A204.1 (cell line): ENCODE measurements around the gene PPP2R5D.
A peak's percentile ranks its signal among the peaks of the same experiment; 100 is the strongest.
"Not testable (repeated sequence)": the region's sequence is repeated elsewhere in the genome, so short reads cannot be mapped to it uniquely, and the experiment has no call there.

Experiments used
- FAIRE-seq: peaks from 2 replicates; lab custom pipeline; 2012; peaks lifted over from hg19 to GRCh38; lab: Jason Lieb, UNC

Gene PPP2R5D

DNA sequence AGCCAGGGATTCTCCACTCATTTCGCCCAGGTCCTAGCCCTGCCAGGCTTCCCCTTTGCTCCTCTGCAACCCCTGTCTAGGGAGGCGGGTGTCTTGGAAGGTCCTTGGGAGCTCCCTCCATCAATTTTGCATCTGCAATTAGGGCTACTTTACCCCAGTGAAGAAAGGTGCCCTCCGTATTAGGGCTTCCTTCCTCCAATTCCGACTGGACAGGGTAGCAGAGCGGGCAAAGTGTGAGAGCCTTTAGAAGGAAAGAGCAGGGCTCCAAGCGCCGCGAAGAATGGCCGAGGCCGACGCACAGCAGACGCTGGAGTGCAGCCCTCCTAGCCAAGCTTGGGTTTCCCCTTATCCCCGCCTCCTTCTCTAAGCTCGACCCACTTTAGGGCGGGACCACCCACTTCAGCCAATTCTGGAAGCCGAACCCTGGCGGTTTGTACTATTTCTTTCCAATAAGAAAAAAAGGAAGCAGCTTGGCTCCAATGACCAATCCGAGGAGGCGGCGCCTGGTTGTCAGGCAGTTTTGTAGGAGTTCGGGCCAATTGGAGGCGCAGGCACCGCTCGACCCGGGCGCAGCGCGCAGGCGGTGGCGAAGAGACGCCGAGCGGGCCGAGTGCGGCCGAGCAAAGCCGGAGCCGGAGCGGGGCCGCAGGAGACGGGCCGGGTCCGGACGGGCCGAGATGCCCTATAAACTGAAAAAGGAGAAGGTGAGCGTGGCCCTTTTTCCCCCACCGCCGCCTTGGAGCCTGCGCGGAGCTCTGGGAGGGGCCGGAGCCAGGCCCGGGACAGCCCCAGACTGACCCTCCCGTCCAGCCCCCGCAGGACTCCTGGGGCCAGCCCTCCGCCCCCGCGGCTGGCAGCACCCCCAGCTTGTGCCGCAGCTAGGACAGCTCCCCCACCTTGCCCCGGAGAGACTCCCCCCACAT is at the start of gene PPP2R5D:
Gene PPP2R5D, plus strand, starts transcription at position 570 of the 923 bp plus-strand sequence. Its CDS starts 108 bp downstream, at position 678.
- FAIRE-seq, result peak; percentile 97

DNA sequence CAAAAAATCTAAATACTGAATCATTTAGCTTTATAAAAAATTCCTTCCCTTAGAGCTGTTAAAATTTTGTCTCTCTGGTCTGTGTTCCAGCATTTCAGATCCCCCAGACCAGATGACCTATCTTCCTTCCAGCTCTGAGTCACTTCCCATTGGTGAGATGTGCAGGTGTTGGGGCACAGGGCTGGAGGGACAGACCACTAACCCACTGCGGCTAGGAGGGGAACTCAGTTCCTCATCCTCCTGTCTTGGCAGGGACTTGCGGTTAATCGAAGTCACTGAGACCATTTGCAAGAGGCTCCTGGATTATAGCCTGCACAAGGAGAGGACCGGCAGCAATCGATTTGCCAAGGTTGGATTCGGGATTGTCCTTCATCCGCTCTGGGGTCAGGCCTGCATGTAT is 49.0 kb upstream of the PPP2R5D start:
- no peak for FAIRE-seq

DNA sequence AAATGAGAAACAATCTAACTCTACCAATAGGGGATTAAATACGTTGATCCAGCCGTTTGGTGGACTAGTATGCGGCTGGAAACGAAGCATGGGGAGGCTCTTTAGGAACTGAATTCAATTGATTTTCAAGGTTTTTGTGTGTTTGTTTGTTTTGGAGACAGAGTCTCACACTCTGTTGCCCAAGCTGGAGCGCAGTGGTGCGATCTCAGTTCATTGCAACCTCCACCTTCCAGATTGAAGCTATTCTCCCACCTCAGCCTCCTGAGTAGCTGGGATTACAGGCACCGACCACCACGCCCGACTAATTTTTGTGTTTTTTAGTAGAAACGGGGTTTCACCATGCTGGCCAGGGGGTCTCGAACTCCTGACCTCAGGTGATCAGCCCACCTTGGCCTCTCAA is 48.0 kb upstream of the PPP2R5D start:
- no peak for FAIRE-seq

GRCh38 chr6:42937548-42938427 is 46.6 kb upstream of the PPP2R5D start:
- no peak for FAIRE-seq

GRCh38 chr6:42938428-42938796 is 46.0 kb upstream of the PPP2R5D start:
- FAIRE-seq, result no peak

GRCh38 chr6:42938987-42939809 is 45.2 kb upstream of the PPP2R5D start:
- no peak for FAIRE-seq

DNA sequence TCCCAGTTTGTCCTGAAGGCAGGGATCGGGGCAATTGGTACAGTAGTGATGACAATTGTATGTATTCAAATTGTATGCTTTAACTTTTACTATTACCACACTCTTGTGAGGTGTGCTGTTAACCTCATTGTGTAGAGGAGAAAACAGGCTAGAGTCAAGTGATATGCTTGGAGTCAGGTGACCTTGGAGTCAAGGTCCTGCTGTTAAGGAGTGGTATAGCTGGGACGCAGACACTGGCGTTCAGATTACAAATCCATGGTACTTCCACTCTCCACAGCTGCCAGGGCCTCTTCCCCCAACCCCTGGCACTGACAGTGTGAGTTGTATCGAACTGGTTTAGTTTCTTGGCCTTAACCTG is 44.6 kb upstream of the PPP2R5D start:
- no peak for FAIRE-seq

- FAIRE-seq, result no peak
Measured at GRCh38 chr6:42940493-42941045, 43.8 kb upstream of the PPP2R5D start.

DNA sequence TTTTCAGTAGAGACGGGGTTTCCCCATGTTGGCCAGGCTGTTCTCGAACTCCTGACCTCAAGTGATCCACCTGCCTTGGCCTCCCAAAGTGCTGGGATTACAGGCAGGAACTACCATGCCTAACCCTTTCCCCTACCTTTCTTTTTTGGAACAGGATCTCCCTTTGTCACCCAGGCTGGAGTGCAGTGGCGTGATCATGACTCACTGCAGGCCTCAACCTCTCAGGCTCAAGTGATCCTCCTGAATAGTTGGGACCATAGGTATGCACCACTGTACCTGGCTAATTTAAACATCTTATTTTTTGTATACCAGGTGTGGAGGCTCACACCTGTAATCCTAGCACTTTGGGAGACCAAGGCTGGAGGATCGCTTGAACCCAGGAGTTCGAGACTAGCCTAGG is 43.0 kb upstream of the PPP2R5D start:
- FAIRE-seq, result not testable (repeated sequence)

DNA sequence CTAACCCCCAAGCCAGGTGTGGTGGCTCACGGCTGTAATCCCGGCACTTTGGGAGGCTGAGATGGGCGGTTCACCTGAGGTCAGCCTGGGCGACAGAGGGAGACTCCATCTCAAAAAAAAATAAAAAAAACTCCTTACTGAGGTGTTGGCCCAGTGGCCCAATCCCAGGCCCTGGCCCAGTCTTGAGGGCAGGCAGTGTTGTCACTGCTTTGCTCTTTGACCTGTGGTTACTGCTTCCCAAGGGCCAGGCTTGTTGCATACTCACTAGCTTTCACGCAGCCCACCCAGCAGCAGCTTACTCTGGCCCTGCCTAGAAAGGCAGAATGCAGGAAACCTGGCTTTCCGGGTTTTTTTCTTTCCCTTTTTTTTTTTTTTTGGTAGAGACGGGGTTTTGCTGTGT is 41.9 kb upstream of the PPP2R5D start:
- FAIRE-seq, result no peak

- FAIRE-seq, result no peak
Measured at GRCh38 chr6:42947950-42948349, 36.4 kb upstream of the PPP2R5D start.

GRCh38 chr6:42952389-42952788 is 32.0 kb upstream of the PPP2R5D start:
- FAIRE-seq, result no peak

DNA sequence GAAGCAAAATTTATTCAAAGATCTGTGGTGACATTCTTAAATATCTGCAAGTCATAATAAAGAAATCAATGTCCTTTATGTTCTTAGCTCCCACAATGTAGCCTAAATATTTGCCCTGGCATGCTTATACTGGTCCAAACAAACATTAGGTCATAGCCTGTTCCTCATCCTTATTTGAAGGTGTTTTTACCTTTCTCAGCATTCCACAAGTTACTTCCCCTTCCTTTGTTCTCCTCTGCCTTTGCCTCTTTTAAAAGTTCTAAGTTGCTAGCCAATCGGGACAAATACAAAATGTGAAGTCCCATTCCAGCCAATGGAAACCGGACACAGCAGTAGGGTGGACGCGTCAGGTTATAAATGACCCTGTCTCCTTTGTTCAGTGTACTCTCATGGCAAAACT is 30.0 kb upstream of the PPP2R5D start:
- not testable (repeated sequence) for FAIRE-seq

GRCh38 chr6:42958125-42958524 is 26.2 kb upstream of the PPP2R5D start:
- no peak for FAIRE-seq

DNA sequence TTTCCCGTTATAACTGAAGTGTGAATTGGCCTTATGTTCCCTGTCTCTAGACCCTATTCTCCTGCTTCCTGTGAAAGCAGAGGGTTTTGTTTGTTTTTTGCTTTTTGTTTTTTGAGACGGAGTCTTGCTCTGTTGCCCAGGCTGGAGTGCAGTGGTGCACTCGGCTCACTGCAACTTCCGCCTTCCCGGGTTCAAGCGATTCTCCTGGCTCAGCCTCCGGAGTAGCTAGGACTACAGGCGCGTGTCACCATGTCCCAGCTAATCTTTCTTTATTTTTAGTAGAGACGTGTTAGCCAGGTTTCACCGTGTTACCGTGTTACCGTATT is 24.5 kb upstream of the PPP2R5D start:
- FAIRE-seq, result no peak

GRCh38 chr6:42960243-42961019 is 23.9 kb upstream of the PPP2R5D start, which contains the start of gene GNMT:
Gene GNMT (plus strand): TSS chr6:42960754. CDS start chr6:42960768, 14 bp downstream.
- FAIRE-seq, result no peak

DNA sequence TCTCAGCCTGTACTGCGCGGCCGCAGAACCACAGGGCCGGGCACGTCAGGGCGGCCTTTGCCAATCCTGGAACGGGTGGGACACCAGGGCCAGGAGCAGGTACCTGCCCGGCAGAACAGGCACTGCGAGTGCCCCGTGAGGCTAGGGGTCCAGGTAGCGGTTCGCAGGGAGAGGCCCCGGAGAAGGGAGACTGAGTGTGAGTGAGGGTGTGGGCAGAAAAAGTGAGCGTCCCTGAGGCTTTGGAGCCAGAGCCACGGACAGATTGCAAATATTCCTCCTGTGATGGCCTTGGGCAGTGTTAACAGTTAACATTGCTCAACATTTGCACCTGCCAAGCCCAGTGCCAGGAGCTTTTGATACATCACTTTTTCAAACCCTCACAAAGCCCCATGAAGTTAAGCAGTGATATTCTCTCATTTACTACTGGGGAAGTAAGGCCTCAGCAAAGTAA is 23.3 kb upstream of the PPP2R5D start:
- no peak for FAIRE-seq

GRCh38 chr6:42962096-42962495 is 22.3 kb upstream of the PPP2R5D start:
- no peak for FAIRE-seq

DNA sequence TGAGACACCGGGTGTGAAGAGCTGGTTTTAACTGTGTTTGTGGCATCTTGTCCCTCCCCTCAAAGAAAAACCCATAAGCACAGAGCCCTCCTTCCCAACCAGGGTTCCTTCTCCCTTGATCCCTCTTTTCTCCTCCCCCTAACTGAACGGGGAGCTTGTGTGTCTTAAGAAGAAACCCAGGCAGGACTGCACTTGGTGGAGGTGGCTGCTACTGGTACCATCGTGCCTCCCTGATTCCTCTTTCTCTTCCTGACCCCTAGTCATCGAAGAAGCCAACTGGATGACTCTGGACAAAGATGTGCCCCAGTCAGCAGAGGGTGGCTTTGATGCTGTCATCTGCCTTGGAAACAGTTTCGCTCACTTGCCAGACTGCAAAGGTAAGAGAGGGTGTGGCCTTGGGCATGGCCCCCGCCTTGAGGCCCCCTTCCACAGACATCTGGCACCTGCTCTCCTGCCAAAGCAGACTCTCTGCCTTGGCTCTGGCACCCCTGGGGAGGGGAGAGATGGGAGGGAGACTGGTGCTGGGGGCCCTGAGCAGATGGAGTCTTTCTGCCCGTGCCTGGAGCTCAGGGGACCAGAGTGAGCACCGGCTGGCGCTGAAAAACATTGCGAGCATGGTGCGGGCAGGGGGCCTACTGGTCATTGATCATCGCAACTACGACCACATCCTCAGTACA is 21.7 kb upstream of the PPP2R5D start:
- no peak for FAIRE-seq

DNA sequence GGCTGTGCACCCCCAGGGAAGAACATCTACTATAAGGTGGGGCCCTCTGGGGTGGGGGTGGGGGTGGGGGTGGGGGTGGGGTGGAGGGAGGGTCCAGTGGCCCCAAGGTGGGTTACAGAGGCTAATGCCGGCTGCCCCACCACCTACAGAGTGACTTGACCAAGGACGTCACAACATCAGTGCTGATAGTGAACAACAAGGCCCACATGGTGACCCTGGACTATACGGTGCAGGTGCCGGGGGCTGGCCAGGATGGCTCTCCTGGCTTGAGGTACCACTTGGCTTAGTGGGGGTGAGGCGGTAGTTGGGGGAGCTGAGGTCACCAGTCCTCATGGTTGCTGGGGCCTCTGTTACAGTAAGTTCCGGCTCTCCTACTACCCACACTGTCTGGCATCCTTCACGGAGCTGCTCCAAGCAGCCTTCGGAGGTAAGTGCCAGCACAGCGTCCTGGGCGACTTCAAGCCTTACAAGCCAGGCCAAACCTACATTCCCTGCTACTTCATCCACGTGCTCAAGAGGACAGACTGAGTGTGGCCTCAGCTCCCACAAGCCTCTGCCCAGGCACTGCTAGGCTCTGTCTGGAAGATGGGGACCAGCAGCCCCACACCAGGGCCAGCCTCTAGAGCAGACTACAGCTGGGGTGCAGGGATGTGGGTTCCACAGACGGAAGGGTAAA is 21.1 kb upstream of the PPP2R5D start:
- FAIRE-seq, result no peak
